HG02610 (cell line): ENCODE measurements around the gene C10orf105.

Experiments
- ATAC-seq: cut with Tn5 transposase; IDR thresholded peaks from one replicate; pipeline ENCODE4 v1.9.1; 2021; ENCODE audit warnings: mild to moderate bottlenecking, moderate library complexity; ENCODE audit not compliant: unreplicated experiment

Gene C10orf105

DNA sequence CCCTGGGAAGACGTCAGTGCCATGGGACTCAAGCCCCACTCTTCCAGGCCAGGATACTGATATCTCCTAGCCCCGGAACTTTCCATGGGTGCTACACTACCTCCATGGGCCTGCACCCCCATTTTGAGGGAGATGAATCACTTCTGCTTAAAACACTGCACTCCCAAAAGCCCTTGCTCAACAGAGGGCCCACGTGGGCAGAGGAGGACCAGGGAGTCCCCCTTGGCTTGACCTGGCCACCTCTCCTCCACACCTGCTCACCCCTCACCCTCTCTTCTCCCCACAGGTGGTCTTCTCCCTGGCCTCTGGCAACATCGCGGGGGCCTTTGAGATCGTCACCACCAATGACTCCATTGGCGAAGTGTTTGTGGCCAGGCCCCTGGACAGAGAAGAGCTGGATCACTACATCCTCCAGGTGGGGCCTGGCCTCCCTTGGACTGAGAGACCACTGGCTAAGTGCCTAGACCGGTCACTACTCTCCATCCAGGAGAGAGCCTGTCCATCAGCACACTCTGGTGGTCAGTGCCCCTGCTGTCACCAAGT is 19.9 kb upstream of the C10orf105 start:
- ATAC-seq = no peak

DNA sequence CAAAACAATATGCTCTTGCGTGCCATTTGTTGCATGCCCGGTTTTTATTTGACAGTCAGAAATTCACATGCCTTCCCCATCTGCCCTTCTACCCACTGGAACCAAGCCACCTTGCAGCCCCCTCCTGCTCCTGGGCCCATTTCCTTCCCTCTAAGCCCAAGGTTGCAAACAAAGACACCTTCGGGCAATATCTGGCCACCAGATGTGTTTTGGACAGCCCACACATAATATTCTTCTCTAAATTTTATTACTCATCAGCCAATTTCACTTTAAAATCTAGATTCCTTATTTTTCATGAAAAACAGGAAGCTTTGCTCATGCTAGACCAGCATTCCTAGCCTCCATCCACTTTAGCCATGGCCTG is 18.2 kb upstream of the C10orf105 start:
- ATAC-seq = no peak

DNA sequence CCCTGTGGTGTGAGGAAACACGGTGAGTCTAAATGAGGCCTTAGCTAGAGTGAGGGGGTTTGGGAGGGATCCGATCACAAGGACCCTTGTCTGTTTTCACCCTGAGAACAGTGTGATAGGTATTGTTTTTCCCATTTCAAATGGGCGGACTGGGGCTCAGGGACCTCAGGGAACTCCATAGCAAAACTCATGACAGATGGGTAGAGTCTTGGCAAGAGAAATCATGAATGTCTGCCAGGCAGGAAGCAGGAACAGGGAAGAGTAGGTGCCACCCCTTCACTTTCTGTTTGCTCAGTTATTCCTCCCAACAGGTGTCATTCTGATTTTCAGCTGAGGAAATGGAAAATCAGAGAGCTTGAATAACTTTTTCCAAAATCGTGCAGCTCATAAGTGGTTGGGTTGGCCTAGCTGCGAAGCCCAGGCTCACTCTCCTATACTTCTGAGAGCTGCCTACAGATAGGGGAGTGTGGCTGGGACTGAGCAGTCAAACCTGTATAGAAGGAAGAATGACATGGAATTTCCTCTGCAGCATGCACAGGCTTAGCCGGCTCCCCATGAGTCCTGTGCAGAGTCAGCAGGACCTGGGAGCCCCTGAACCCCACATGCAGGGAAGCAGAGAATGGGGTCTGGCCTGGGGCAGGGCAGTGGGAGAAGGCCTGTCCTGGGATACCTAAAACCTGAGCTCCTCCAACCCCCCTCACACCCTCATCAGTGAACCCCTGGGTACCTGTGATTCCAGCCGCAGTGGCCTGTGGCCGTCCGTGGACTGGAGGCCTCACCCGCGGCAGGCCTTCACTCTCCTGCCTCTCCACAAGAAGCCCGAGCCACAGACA is 17.6 kb upstream of the C10orf105 start:
- no peak for ATAC-seq

DNA sequence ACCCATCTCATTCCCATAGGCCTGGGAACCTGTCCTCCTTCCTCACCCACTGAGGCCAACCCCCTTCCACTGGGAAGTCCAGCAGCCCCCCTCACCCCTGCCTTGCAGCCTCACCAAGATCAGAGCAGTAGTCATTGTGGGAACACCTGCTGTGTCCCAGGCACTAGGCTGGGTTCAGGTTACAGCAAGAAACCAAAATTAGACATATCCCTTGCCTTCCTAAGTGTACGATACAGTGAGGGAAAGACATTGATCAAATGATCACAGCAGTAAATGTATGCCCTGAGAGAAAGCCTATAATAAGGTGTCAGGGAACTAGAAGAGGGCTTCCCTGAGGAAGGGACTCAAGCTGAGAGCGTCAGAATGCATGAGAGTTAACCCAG is 17.0 kb upstream of the C10orf105 start:
- no peak for ATAC-seq

DNA sequence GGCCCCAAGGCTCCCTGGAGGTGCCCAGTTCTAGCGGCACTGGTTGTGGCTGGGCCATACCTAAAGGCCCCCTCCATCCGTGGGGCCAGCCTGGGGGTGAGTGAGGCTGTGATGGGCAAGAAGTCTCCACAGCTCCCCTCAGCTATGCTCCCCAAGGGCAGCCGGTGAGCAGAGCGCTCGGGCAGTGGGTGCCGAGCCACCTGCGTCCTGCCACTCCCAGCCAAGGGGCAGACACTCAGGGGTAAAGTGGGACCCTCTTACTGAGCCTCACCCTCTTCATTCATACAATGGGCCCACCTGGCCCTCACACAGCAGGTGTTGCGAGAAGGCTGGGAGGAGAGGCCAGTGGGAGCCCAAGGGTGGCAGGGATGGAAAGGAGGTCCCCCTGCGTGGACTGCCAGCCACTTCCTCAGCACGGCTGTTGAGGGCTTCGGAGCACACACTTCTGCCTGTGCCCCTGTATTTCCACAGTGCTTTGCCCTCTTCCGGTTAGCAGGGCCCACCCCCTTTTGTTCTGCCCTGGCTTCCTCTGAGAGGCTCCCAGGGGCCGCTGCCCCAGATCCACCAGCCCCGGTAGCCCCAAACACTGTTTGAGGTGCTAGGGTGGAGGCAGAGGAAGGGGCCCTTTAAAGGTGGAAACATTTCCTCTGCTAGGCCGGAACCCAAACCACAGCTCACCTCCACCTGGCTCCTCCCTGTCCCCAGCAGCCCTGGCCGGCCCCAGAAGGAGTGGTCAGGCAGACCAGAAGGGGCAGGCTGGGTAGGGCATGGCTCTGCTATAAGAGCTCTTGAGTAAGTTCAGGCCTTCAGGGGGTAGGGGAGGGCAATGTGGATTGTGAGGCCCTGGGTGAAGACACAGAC is 16.4 kb upstream of the C10orf105 start:
- ATAC-seq = no peak

DNA sequence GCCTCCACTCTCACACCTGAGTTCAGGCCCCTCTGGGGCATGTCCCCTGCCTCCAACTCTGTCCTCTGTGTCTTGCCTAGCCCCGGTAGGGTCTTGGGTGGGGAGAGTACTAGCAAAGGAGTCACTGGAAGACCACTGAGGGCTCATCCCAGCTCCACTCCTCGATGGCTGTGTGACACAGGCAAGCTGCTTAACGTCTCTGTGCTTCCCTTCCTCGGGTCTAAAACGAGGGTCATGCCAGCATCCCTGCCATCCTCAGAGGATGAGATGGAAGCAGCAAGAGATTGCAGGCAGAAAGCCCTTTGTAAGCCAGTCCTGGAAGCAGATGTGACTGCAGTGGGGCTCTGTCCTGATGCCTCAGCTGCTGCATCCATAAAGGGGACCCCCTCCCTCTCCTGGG is 15.2 kb upstream of the C10orf105 start:
- no peak for ATAC-seq

DNA sequence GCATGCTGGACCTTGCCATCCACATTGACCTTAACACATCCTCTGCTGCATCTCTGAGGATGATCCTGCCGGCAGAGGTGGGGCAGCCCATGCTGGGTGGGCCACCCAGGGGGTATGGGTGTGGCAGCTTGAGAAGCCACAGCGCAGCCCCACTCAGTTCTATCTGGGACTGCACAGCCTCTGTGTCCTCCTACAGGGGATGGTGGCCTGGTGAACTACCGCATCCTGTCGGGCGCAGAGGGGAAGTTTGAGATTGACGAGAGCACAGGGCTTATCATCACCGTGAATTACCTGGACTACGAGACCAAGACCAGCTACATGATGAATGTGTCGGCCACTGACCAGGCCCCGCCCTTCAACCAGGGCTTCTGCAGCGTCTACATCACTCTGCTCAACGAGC is 12.2 kb upstream of the C10orf105 start:
- ATAC-seq = no peak

DNA sequence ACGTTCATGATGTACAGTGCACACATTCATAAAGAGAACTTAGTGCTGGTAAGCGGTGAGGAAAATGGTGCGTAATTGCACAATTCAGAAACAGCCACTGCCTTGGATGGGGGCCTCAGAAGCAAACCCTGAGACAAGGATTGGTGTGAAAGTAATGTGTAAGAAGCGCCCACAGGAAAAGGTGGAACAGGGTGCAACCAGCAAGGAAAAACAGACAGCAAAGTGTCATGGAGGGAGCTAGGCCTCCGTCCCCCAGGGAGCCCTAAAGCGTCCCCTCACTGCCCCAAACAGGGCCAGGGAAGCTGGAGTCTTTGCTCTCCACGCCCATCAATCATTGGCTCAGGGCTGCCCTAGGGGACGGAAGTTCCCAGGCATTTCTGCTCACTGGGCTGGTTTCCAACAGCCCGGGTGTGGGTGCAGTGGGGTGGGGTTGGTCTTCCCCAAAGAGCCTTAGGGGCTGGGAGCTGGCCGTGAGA is 9.6 kb upstream of the C10orf105 start:
- ATAC-seq = no peak

DNA sequence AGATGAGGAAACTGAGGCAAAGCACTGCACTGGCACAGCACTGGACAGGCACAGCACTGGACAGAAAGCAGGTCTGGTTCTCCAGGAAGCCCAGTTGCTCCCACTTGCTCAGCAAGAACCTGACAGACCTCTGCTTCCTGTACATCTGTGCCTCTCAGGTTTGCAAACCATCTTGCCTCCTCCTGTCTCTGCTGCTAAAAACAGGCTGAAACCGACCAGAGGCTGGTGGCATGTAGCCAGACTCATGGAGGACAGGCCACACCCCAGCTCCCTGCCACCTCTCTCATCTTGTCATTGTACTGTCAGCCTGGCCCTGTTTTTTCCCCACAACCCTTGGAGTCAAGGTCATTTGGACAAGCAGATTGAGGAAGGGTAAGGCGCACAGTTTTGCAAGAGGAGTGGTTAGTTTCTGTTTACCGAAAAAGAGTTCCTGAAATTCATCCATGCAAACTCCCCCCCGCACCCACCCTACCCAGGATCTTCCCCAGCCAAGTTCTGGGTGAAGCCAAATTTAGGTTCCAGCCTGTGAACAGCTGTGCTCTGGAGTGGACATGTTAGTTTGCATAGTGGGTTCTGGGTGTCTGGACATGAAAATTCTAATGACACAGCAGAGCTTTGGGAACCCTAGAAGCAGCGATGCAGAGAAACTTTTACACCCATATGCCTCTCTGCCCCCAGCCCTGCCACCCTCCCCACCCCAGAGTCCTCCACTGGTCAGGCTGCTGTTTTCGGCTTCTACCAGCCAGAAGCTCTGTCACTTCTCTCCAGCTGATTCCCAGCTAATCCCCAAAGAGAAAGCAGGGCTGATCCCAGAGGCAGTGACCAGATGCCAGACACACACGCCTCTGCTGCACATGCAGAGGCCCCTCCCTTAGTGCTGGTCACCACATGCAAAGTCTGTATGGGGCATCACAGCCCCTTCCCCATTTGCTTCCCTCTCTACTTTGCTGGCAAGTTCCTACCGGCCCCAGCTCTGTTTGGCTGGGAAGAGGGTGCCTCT is 8.5 kb upstream of the C10orf105 start:
- peak; percentile 33 for ATAC-seq

DNA sequence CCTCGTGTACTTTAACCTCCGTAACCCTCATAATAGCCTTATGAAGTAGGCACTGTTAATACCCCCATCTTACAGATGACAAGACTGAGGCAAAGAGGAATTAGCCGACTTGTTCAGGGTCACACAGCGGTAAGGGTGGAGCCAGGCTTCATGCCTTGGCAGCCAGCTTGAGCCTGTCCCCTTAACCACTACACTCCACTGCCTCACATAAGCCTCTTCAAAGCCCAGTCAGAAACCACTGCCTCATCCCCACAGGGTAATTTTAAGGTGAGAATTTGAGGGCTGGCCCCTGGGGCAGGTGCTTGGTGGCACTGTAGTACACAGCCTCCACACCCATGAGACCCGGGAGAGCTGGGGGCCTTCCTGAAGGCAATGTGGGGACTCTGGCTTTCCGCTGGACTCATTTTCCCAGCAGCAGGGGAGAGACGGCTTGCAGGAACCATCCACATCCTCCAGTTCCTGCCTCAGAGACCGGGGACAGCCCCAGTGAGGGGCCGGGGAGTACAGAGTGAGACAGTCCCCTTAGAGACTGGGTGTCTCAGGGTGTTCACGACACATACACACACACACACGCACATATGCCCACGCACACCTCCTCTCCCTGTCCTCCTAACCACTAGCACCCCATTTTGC is 7.6 kb upstream of the C10orf105 start:
- ATAC-seq = peak; percentile 43

DNA sequence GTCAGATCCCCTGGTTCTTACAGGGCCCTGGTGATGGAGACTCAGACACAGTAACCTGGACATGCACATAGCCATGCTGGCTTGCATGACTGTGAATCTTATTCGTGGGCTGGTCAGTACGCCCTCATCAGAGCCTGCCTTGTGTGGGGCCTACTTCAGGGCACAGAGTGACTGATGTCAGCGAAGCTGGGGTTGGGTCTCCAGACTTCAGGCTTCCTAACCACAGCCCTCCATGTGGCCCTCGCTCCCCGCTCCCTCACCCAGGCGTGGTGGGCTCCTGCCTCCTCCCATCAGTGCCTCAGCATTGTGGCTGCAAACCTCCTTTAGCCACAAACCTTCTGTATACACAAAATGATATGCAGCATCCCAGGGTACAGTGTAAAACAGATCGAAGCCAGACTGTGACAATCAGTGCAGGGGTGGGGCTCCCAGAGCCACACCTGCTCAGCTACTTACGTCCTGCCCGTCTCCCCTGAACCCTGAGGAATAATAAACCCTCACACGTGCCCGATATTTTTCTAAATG is 7.1 kb upstream of the C10orf105 start:
- no peak for ATAC-seq

DNA sequence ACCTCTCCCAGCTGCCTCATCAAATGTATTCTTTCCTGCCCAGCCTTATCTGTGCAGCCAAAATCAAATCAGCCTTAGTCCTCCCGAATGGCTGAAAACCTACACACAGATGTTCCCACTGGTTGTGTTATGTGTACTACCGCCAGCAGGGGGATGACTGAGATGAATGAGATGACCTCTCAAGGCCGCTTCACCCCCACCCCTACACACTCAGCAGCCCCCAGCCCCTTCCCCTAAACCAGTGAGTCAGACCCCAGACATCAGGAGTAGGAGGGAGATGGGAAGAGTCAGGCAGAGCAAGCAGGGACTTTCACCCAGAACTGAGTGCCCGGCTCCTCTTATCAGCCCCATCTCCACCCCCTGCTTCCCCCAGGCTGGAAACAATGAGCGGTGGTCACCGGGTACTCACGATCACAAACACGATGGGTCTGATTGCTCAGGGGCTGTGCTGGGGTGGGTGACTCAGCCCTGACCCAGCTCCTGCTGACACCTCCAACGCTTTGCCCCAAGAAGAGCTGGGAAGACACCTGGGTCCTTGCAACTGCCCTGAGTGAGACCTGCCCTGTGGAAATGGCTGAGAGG is 6.5 kb upstream of the C10orf105 start:
- no peak for ATAC-seq

DNA sequence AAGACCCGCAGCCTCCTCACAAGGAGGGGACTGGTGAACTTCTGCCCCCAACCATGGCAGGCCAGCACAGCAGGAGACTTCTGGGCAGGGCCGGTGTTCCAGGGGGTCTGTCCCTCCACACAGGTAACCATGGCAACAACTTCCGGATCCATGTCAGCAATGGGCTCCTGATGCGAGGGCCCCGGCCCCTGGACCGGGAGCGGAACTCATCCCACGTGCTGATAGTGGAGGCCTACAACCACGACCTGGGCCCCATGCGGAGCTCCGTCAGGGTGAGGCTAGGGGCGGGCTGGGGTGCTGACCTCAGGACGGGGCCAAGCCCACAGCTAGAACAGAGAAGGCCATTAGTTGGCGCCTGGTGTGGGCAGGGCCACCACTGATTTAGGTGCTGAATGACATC is 5.7 kb upstream of the C10orf105 start:
- ATAC-seq = no peak

DNA sequence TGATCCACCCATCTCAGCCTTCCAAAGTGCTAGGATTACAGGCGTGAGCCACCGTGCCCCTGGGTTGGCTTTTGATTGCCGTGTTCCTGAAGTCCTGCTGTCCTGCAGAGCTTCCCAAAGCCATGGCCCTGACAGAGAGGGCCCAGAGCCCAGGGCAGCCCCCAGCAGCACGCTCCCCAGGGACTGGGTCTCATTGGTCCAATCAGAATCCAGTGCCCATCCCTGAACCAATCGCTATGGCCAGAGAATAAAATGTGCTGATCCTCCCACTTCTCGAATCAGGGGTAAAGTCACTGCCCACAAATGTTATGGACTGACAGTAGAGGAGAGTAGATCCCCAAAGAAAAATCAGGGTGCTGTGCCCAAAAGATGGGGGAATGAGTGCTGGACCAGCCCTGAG is 5.0 kb upstream of the C10orf105 start:
- ATAC-seq = no peak

DNA sequence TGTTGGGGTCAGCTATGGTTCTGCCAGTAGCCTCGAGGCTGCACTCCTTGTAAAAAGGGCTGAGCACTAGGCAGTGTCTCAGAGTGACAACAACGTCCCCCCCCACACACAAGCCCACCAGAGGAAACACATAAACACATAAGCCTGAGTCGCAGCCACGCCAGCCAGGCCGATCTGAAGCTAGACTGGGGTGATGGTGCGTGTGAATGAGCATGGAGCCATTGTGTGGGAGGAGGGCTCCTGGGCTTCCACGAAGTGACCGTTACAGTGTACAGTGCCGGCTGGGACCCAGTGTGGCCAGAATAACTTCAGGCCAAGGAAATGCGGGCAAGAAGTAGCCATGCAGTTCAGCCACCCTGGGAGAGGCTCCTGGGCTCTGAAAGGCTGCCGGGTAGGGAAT is 3.7 kb upstream of the C10orf105 start:
- no peak for ATAC-seq

DNA sequence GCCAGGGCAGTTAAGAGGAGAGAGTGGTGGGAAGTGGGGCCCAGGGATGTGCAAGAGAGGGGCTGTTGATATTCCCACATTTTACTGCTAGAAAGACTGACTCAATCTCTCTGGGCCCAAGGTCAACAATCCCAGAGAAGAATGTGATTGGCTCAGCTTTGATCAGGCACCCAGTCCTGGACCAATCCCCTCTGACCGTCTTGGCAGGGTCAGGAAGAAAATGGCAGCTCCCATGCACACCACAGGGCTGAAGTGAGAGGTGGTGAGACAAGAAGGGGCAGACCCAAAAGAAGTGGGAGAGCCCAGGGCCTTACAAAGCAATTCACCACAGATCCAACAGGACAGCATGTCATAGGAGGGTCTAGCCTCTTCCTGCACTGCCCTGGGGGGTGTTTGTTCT is 3.3 kb upstream of the C10orf105 start:
- no peak for ATAC-seq

DNA sequence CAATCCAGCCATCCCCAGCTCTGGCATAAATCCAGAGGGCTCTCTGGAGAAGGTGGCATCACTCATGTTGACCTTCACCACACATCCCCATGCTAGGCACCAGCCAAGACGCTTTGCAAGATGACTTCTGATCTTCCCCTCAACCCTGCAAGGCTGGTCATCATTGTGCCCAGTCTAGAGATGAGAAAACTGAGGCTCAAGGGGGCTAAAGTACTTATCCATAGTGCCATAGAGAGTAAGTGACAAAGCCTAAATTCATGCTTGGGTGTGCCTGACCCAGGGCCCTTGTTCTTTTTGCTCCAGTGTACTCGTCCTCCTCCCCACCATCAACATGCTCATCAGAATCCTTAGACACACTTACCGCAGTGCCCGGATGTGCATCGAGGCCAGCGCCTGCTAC is 1.7 kb upstream of the C10orf105 start:
- ATAC-seq = no peak

DNA sequence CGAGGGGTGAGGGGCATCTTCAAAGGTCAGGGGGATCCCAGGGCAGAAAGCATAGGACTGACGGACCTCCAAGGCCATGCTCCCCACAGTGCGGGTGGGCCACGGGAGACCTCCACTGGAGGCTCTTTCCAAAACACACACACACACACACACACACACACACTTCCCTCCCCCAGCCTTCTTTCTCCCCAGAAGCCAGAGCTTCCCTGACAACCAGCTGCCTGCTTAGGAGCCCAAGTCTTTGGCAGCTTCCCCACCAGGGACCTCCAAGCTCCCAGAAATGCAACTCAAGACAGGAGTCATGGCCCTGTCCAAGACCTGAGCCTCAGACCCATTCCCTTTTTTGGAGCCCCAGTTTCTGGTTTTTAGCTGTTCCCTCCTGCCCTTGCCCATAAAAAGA is 710 bp upstream of the C10orf105 start:
- ATAC-seq = no peak

DNA sequence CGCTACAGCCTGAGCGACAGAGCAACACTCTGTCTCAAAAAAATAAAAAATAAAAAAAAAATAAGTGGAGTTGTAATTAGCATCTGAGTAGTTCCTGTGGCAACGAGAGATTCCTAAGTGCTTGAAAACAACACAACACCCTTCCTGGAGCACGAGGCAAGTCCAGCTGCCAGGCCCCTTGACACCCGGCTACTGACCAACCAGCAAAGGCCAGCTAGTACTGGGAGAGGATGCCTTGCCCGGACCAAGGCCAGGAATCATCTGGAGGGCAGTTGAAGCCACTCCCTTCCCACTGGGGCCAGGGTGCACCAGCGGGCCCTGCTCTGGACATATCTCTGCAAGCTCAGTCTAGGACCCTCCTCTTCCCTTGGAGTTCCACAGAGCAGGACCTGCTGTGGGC is 536 bp downstream of the C10orf105 start:
- ATAC-seq = no peak
